Activated CD4-positive, alpha-beta T cell treated with anti-CD3 and anti-CD28 coated beads, Interleukin-2, amount 50 U/mL, for 1 hour (primary cell): ENCODE results near the gene RNF167.
"Not testable (repeated sequence)": the region's sequence is repeated elsewhere in the genome, so short reads cannot be mapped to it uniquely, and the experiment has no call there.

Experiments
- DNase-seq: peaks from one replicate; pipeline ENCODE4 v3.0.0-alpha.2; 2020

RNF167 gene

GRCh38 chr17:4903051-4903818 is 36.8 kb upstream of the RNF167 start, which contains the start of gene CHRNE:
TSS of gene CHRNE (minus strand) at chr17:4903098. CDS start at chr17:4903063, 35 bp downstream.
- peak; percentile 73 for DNase-seq

- not testable (repeated sequence) for DNase-seq
These were observed 33.4 kb upstream of the RNF167 start for GRCh38 chr17:4906642-4907041.

- no peak for DNase-seq
These were observed 31.8 kb upstream of the RNF167 start for GRCh38 chr17:4908301-4908700.

- peak; percentile 71 for DNase-seq
These were observed 31.2 kb upstream of the RNF167 start for GRCh38 chr17:4908711-4909496.

- no peak for DNase-seq
These were observed 26.1 kb upstream of the RNF167 start for GRCh38 chr17:4913994-4914393.

DNA sequence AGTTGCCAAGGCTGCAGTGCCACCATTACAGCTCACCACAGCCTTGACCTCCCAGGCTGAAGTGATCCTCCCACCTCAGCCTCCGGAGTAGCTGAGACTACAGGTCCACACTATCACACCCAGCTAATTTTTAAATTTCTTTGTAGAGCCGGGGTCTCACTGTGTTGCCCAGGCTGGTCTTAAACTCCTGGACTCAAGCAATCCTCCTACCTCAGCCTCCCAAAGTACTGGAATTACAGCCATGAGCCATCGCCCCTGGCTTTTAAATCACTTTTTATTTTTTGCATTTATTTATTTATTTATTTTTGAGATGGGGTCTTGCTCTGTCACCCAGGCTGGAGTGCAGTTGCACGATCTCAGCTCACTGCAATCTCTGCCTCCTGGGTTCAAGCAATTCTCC is 25.5 kb upstream of the RNF167 start:
- DNase-seq = not testable (repeated sequence)

DNA sequence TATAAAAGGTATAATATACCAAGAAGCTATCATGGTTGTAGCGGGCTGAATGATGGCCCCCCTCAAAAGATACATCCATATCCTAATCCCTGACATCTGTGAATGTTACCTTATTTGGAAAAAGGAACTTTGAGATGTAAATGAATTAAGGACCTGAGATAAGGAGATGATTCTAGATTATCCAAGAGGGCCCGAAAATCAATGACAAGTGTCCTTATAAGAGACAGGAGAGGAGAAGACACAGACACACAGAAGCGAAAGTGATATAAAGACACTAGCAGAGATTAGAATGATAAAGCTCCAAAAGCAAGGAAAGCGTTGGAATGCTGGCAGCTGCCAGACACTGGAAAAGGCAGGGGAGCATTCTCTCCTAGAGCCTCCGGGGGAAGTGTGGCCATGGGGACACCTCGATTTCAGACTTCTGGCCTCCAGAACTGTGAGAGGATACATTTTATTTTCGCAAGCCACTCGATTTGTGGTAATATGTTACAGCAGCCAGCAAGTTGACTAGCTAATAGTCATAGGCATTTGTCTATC is 20.5 kb upstream of the RNF167 start:
- DNase-seq = no peak

- DNase-seq = no peak
These were observed 19.6 kb upstream of the RNF167 start for GRCh38 chr17:4920351-4921048.

GRCh38 chr17:4921320-4921719 is 18.7 kb upstream of the RNF167 start:
- DNase-seq = no peak

GRCh38 chr17:4926577-4927335 is 13.3 kb upstream of the RNF167 start:
- DNase-seq = not testable (repeated sequence)

DNA sequence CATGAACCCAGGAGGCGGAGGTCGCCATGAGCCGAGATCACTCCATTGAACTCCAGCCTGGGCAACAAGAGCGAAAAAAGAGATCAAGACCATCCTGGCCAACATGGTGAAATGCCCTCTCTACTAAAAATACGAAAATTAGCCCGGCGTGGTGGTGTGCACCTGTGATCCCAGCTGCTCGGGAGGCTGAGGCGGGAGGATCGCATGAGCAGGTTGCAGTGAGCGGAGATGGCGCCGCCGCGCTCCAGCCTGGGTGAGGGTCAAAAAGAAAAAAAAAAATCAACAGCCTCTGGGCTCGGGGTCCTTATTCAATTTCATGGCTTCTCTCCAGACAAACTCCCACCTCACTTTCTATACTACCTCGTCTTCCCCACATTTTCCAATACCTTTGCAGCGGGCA is 11.2 kb upstream of the RNF167 start:
- no peak for DNase-seq

- no peak for DNase-seq
These were observed 8.1 kb upstream of the RNF167 start, which contains the start of gene GP1BA for GRCh38 chr17:4931963-4932362. TSS of gene GP1BA (plus strand) at chr17:4932277. CDS start at chr17:4932605, 328 bp downstream.

DNA sequence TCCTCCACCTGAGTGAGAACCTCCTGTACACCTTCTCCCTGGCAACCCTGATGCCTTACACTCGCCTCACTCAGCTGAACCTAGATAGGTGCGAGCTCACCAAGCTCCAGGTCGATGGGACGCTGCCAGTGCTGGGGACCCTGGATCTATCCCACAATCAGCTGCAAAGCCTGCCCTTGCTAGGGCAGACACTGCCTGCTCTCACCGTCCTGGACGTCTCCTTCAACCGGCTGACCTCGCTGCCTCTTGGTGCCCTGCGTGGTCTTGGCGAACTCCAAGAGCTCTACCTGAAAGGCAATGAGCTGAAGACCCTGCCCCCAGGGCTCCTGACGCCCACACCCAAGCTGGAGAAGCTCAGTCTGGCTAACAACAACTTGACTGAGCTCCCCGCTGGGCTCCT is 7.3 kb upstream of the RNF167 start:
- DNase-seq = no peak

- no peak for DNase-seq
These were observed 6.4 kb upstream of the RNF167 start for GRCh38 chr17:4933646-4934045.

GRCh38 chr17:4934173-4934979 is 5.7 kb upstream of the RNF167 start:
- DNase-seq = no peak

DNA sequence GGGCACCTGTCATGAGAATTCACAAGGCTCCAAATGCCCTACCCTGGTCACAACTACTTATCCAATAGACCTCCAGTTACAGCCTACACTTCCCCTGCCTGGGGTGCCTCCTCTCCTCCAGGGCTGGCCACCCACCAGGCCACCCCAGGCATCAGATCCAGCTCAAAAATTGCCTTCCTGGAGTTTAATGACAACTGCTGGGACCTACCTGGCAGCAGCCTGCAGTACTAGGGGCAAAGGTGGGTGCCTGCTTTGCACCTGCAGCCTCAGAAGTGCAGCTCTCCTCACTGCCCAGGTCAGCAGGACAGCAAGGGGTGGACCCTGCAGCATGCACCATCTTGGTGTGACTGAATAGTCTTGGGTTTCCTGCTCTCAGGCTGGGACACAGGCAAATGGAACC is 4.4 kb upstream of the RNF167 start:
- DNase-seq = no peak

DNA sequence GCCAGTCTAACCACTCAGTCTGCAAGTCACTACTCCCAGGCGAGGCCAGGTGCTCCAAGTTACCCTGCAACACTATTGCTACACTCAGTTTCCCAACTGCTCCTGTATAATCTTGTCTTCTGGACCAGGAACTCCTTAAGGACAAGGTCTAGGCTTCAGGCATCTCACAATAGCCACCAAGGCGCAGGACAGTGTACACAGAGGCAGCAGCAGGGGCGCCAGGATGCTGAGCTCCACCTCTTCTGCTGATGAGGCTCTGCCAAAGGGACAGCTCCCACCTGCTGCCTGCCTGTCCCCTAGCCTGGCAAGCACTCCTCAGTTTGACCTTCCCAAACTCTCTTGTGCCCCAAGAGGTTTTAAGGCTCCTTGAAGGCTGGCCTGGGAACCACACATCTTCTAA is 3.6 kb upstream of the RNF167 start:
- DNase-seq = no peak

DNA sequence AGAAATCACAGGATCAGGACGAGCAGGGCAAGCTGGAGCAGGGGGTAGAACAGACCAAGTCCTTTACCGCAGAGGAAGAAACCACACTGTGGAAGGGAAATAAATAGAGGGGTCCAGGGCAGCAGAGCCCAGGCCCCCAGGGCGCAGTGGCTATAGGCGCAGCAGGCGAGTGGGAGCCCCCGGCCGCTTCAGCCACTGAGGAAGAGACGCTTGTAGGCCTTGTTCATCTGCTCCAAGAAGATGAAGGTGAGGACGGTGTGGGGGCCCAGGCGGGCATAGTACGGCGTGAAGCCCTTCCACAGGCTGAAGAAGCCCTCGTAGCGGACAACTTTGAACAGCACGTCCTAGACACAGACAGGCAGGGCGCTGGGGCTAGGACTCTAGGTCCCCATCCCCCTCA is 2.5 kb upstream of the RNF167 start:
- no peak for DNase-seq

DNA sequence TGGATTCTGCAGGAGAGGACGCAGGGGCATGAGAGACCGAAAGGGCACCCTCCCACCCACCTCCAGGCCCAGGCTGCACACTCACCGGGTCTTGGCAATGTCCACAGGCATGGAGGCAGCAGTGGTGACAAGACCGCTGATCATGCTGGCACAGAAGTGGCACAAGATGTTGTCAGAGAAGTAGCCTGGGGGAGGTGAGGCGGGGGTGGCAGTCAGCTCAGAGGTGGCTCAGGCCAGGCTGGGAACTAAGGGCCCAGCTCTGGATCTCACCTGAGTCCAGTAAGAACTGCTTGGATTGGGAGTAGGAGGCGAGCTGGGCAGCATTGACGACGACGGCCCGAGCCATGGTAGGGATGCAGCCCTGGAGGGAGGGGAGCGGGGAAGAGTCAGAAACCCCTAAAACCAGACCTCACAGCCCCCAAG is 2.0 kb upstream of the RNF167 start:
- DNase-seq = no peak

GRCh38 chr17:4938688-4939545 is 1.2 kb upstream of the RNF167 start:
- no peak for DNase-seq

DNA sequence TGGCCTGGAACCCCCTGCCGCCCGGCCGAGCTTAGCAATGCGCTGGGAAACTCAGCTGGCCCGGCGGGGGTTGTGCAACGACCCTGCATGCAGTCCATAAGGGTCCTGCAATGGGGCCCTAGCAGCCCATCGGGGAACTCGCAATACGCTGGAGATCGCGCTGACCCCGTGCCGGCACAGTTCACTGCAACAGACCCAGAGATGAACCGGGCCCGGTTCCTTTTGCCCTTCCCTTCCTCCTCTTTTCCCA is 597 bp upstream of the RNF167 start:
- DNase-seq = no peak
